GM19239 (cell line): Measurements from ENCODE around the gene SUPT20HL2.
"Not testable (repeated sequence)": the region's sequence is repeated elsewhere in the genome, so short reads cannot be mapped to it uniquely, and the experiment has no call there.

Experiments used
- DNase-seq: peaks from one replicate; pipeline ENCODE4 v3.0.0; 2011; ENCODE audit warnings: low spot score; ENCODE audit not compliant: insufficient read length
- FAIRE-seq: peaks from 2 replicates; lab custom pipeline; 2011; peaks lifted over from hg19 to GRCh38; lab: Jason Lieb, UNC

The SUPT20HL2 gene

GRCh38 chrX:24310916-24311315 lies 3.0 kb downstream of the SUPT20HL2 start:
- DNase-seq, FAIRE-seq: not testable (repeated sequence)

DNA sequence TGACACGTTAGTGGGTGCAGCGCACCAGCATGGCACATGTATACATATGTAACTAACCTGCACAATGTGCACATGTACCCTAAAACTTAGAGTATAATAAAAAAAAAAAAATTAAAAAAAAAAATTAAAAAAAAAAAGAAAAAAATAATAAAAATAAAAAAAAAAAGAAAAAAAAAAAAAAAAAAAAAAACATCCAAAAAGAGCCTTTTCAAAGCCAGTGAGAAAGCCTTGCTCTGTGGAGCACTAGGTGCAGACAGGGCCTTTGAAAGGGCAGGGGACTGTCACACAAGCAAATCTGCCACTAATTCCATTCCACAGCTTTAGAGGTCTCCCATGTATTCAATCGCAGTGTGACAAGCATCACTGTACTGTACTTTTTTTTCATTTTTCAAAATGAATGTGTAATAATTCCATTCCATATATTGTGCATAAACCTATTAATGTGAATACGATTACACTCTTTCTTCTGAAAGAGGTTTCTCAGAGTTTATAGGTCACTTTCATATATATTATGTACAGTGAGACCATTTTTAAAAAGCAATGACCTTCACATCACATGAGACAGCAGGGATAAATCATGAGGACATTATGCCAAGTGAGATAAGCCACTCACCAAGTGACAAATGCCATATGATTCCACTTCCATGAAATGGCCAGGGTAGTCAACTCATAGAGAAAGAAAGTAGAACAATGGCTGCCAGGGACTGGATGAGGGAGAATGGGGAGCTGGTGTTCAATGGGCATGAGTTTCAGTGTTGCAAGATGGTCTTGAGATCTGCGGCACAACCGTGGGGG lies 4.1 kb downstream of the SUPT20HL2 start:
- not testable (repeated sequence) for DNase-seq, FAIRE-seq

DNA sequence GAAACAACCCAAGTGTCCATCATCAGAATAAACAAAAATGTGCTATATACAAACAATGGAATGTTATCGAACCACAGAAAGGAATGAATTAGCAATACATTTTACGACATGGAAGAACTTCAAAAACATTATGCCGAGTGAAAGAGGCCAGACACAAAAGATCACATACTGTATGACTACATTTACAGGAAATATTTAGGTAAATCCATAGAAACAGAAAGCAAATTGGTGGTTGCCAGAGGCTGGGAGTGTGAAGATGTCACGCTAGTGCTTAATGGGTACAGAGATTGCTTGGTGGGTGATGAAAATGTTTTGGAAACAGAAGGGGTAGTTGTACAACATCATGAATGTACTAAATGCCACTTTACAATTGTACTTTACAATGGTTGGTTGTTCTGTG lies 5.1 kb downstream of the SUPT20HL2 start:
- DNase-seq: not testable (repeated sequence)
- peak; percentile 11 for FAIRE-seq

- no peak for FAIRE-seq
- DNase-seq: no peak
Observed at GRCh38 chrX:24306440-24306839, 7.4 kb downstream of the SUPT20HL2 start.

GRCh38 chrX:24305905-24306304 lies 8.0 kb downstream of the SUPT20HL2 start:
- FAIRE-seq (no peak), DNase-seq (no peak)

DNA sequence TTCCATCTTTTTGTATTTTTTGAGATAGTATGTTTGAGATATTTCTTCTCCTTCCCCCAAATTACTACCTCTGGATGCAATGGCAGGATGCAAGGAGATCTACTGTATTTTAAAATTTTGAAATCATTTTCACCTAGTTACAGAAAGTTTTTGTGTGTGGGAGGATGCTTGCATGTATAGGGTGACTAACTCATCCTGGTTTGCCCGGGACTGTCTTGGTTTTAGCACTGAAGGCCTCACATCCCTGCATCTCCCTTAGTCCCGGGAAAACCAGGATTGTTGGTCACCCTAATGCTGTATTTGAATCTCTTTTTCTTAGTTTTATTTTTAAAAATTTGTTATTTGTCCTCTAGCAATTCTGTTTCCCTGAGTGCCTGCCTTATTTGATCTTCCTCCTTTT lies 12.1 kb downstream of the SUPT20HL2 start:
- DNase-seq (no peak), FAIRE-seq (no peak)

- FAIRE-seq (no peak), DNase-seq (no peak)
Observed at GRCh38 chrX:24301060-24301459, 12.8 kb downstream of the SUPT20HL2 start.

DNA sequence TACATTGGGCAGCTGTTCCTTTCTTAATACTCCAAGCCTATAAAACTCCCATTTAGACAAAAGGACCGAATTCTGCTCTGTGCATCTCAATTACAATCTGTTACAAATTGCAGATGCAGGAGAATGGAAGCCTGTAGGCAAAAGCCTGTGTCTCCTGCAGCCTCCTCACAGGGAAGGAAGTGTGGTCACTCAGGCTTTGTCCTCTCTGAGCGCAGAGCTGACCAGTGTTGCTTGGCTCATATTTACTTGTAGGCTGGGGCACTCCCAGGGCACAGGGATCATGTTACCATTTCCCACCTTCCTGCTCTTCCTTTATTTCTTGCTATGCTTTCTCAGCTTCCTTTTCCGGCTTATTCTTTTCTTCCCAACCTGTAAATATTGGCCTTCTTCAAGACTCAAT lies 15.7 kb downstream of the SUPT20HL2 start:
- no peak for DNase-seq
- FAIRE-seq: no peak

DNA sequence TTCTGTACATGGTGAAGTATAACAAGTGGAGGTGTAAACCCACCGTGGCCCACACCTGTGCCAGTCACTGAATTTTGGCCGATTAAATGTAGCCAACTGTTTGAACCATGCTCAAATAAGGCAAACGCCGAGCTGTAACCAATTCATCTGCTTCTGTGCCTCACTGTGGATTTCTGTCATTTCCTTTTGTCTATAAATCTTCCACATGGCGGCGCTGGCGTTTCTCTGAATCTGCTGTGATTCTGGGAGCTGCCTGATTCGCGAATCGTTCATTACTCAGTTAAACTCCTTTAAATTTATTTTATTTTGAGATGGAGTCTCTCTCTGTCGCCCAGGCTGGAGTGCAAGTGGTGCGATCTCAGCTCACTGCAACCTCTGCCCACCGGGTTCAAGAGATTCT lies 19.2 kb downstream of the SUPT20HL2 start:
- no peak for DNase-seq

DNA sequence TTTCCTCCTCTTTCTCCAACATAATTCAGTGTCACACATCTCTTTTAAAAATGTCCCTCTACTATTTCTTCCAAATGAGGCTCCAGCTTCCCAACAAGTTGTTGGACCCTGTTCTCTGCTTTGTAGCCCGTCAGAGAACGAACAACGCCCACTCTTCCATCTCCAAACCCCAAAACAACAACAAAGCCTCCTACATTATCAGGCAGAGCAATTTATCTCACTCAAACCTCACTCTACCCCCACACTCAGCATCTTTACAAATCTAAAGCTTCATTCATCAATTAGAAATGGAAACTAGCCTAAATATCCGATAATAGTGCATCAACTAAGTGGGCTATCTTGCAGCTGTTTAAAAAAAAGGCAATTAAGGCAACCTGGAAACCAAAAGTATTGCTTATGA lies 20.5 kb downstream of the SUPT20HL2 start:
- DNase-seq (no peak), FAIRE-seq (no peak)

More for the DNA sequence above, 19.2 kb downstream of the SUPT20HL2 start:
- peak; percentile 44 for FAIRE-seq

DNA sequence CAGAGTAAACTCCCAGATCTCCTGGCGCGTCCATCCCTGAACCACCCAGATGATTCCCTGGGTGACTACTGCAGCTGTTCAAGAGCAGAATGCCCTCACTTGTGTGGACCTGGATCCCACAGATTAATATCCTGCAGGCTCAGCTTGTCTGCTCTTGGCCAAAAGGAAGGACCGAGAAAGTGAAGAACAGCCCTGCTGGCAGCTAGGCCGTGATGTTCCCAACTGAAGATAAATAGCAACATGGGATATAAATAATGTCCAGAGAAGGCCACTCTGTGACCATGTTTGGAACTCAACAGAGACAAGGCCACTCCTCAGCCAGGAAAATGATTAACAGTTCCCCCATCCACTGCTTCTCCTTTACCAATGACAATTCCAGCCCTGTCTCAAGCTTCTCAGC lies 21.5 kb downstream of the SUPT20HL2 start:
- DNase-seq: no peak
- no peak for FAIRE-seq

- DNase-seq (no peak), FAIRE-seq (no peak)
Observed at GRCh38 chrX:24285082-24285481, 28.8 kb downstream of the SUPT20HL2 start.

- DNase-seq: no peak
- peak; percentile 49 for FAIRE-seq
Observed at GRCh38 chrX:24283127-24283794, 30.6 kb downstream of the SUPT20HL2 start.

- DNase-seq (no peak), FAIRE-seq (peak; percentile 67)
Observed at GRCh38 chrX:24282381-24283126, 31.3 kb downstream of the SUPT20HL2 start.

DNA sequence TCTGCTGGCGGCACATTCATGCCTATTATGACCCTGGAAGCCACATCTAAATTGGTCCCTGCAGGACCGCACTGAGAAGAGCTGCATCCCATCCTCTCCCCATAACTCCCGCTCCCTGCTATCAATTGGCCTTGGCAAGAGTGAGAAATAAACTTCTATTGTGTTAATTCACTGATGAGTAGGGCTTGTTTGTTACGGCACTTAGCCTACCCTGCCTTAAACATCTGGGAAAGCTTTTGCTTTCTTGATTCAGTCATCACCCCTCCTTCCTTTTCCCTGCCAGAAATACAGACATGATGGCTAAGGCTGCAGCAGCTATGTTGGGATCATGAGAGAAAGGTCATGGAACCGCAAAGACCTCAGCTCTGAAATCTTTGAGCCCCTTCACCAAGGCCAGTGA lies 36.5 kb downstream of the SUPT20HL2 start:
- FAIRE-seq (no peak), DNase-seq (no peak)

- DNase-seq: no peak
Observed at GRCh38 chrX:24276015-24276414, 37.9 kb downstream of the SUPT20HL2 start.

GRCh38 chrX:24271262-24271661 lies 42.6 kb downstream of the SUPT20HL2 start:
- DNase-seq (no peak), FAIRE-seq (no peak)

More at GRCh38 chrX:24276015-24276414, 37.9 kb downstream of the SUPT20HL2 start:
- FAIRE-seq: no peak

DNA sequence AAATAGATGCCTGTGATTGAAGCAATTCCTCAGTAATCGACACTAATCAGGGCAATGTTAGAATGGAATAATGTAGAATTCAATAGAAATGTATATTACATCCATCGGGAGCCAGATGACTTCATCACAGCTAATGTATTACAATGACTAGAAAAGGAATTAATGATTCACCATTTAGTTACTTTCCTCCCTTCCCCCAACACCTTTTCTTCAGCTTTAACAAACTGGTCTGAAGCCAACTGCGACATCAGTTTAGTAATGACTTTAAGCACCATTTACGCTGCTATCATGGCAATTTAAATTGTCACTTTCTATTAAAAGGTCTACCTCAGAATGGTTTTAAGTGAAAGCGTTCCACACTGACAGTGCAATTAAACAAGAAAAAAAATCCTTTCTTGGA lies 45.1 kb downstream of the SUPT20HL2 start:
- FAIRE-seq (no peak), DNase-seq (no peak)

DNA sequence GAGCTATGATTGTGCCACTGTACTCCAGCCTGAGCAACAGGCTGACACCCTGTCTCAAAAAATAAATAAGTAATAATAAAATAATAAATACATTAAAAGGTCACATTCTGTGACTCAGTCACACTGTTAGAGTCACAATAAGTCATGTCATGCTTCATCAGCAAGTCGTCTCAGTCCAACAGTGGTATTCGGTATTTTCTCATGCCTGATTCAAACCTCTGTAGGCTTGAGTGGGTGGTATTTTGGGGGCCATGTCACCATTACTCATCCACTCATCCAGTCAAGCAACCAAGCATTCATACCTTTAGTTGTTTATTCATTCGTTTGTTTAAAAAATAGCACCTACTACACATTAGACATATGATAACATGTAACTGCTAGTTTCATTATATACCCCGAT lies 46.9 kb downstream of the SUPT20HL2 start:
- no peak for FAIRE-seq
- no peak for DNase-seq

DNA sequence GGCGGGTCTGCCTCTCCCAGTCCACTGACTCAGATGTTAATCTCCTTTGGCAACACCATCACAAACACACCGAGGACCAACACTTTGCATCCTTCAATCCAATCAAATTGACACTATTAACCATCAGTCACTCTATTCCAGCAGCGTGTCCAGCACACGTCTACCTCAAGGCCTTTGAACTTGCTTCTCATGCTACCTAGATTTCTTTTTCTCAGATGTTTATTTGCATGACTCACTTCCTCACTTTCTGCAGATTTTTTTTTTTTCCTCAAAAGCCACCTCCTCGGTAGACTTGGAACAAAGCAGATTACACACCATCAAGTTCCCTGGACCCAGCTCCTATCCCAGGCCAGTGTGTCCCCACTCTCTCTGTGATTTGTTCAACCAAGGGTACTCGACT lies 49.5 kb downstream of the SUPT20HL2 start:
- FAIRE-seq: no peak

DNA sequence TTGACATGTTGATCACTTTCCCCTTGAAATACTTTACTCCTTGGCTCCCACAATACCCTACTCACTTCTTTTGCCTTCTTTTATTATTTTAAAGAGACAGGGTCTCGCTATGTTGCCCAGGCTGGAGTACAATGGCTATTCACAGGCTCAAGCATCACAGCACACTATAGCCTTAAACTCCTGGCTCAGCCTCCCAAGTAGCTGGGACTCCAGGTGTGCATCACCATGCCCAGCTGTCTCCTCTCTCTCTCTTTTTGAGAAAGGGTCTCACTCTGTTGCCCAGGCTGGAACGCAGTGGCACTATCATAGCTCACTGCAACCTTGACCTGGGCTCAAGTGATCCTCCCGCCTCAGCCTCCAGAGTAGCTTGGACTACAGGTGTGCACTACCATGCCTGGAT lies 51.6 kb downstream of the SUPT20HL2 start:
- FAIRE-seq (no peak), DNase-seq (no peak)

More for the DNA sequence above, 49.5 kb downstream of the SUPT20HL2 start:
- no peak for DNase-seq
